B cell (primary cell): ENCODE results near the gene GJC1.

Experiments used
- EZH2 ChIP-seq: IDR thresholded peaks from 2 replicates; pipeline ENCODE4 v1.6.1; 2012; ENCODE audit warnings: borderline replicate concordance, low read depth, mild to moderate bottlenecking, moderate library complexity, low read length; ENCODE audit not compliant: insufficient read depth, poor library complexity, severe bottlenecking
- TF ChIP-seq, protein P1 (sequence below): fragments of 200-600 bp; IDR thresholded peaks from one replicate; pipeline ENCODE4 v1.8.0; 2022; ENCODE audit warnings: antibody characterized with exemption, mild to moderate bottlenecking

DNA sequence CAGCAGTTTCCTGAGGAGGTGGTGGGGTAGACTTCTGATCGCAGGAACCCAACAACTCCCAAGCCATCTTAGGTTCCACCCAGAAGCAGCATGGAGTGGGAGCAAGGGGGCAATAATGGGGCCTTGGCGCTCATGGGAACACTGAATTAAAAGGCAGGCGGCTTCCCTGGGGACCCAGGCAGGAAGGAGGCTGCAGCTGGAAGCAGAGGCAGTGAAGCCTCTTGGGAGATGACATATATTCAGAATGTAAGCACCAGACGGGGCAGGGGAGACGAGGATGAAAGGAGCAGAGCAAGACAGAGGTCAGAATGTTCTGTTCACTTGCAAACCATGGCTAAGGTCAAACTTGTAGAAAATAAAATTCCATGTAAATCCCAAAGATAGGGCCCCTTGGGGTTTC lies 20.5 kb upstream of the GJC1 start:
- TF ChIP-seq, protein P1, sequence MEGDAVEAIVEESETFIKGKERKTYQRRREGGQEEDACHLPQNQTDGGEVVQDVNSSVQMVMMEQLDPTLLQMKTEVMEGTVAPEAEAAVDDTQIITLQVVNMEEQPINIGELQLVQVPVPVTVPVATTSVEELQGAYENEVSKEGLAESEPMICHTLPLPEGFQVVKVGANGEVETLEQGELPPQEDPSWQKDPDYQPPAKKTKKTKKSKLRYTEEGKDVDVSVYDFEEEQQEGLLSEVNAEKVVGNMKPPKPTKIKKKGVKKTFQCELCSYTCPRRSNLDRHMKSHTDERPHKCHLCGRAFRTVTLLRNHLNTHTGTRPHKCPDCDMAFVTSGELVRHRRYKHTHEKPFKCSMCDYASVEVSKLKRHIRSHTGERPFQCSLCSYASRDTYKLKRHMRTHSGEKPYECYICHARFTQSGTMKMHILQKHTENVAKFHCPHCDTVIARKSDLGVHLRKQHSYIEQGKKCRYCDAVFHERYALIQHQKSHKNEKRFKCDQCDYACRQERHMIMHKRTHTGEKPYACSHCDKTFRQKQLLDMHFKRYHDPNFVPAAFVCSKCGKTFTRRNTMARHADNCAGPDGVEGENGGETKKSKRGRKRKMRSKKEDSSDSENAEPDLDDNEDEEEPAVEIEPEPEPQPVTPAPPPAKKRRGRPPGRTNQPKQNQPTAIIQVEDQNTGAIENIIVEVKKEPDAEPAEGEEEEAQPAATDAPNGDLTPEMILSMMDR: no peak
- TF ChIP-seq EZH2: no peak
